Upper lobe of left lung (tissue), 4 donors: ENCODE results near the gene DSTYK.

Experiments used
- CTCF ChIP-seq, 6 experiments: fragments of 450-650 bp in 4 of 6; fragments of 200-600 bp in 2 of 6; sonication (generic) in 2 of 6; IDR thresholded peaks; one replicate each; pipeline ENCODE4 v1.5.1; 2016 to 2019; ENCODE audit warnings: antibody characterized with exemption in 6 of 6
- POLR2A ChIP-seq, 4 donors: fragments of 450-650 bp; IDR thresholded peaks; one replicate each; pipeline ENCODE4 v1.5.1; 2016 to 2017; ENCODE audit warnings: antibody characterized with exemption in 4 of 4, mild to moderate bottlenecking in 2 of 4

- TF ChIP-seq CTCF (IDR thresholded peaks at IDR 0.05), result no peak
- no peak for TF ChIP-seq POLR2A (IDR thresholded peaks at IDR 0.05)
These were observed 73.6 kb downstream of the DSTYK start for GRCh38 chr1:205137901-205138300.
